ENCODE data around the gene CLDN5.

DNA sequence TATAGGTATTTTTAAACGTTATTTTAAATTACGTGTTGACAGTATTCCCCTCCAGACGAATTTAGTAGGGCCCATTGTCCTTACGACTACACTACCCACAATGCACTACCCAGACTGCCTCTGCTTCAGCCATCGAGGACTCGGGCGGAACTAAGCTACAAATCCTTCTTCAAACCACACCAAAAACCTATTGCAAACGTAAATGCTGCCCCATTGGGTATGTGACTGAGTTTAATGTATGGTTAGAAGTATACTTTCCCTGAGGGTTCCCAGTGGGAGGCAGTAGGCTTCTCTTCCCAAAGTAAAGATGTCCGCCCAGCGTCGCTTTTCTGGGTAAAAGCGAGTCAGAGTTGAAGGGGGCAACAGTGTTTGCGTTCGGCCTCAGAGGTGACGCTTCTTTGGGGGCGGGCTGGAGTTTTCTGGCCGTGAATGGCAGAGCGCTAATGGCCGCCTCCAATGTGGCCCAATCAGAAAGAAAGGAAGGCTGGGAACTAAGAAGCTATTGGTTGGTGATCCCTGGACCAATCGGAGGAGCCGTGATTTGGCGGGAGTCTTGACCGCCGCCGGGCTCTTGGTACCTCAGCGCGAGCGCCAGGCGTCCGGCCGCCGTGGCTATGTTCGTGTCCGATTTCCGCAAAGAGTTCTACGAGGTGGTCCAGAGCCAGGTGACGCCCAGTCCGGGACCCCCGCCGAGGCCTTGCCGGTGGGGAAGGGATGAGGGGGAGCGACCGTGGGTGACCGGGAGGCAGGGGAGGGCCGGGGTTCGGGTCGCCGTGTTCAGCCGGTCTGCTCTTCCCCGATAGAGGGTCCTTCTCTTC, 44.6 kb downstream of the CLDN5 start, which contains the start of gene CDC45:
- TF ChIP-seq, protein P1, sequence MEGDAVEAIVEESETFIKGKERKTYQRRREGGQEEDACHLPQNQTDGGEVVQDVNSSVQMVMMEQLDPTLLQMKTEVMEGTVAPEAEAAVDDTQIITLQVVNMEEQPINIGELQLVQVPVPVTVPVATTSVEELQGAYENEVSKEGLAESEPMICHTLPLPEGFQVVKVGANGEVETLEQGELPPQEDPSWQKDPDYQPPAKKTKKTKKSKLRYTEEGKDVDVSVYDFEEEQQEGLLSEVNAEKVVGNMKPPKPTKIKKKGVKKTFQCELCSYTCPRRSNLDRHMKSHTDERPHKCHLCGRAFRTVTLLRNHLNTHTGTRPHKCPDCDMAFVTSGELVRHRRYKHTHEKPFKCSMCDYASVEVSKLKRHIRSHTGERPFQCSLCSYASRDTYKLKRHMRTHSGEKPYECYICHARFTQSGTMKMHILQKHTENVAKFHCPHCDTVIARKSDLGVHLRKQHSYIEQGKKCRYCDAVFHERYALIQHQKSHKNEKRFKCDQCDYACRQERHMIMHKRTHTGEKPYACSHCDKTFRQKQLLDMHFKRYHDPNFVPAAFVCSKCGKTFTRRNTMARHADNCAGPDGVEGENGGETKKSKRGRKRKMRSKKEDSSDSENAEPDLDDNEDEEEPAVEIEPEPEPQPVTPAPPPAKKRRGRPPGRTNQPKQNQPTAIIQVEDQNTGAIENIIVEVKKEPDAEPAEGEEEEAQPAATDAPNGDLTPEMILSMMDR (conservative IDR thresholded peaks at IDR 0.05; ENCODE audit: low read length), result no peak
- TF ChIP-seq EZH2phosphoT487 (IDR thresholded peaks at IDR 0.05; ENCODE audit: borderline replicate concordance, low read depth, low read length), result no peak

Data from OCI-LY7 (cell line).